Stimulated activated CD8-positive, alpha-beta memory T cell treated with anti-CD3 and anti-CD28 coated beads, Interleukin-15, amount 100 ng/mL, for 24 hours (primary cell): Measurements from ENCODE around the gene SCPEP1.
"Not testable (repeated sequence)": the region's sequence is repeated elsewhere in the genome, so short reads cannot be mapped to it uniquely, and the experiment has no call there.

Source experiments
- DNase-seq: peaks from one replicate; pipeline ENCODE4 v3.0.0-alpha.2; 2020; ENCODE audit warnings: low read depth

The SCPEP1 gene

GRCh38 chr17:56965681-56966080, 12.2 kb upstream of the SCPEP1 start:
- DNase-seq: not testable (repeated sequence)

DNA sequence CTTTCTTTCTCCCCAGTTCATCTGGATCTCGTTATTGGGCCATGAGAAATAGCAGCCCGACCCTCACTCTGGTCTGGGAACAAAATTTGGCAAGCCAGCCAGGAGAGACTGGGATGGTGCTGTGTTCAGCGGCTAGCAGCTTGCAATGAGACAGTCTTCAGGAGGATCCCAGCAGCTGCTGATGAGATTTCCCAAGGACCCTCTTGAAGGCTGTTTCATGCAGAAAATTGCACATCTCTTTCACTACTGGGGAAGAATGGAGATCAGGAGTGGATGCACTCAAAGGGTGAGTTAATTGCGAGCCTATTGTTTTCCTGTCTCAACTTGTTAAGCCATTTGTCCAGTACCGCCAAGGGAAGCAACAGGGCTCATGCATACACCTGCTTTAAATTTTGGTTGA, 11.6 kb upstream of the SCPEP1 start:
- DNase-seq: no peak

- no peak for DNase-seq
Measured at GRCh38 chr17:56970974-56971373, 7.0 kb upstream of the SCPEP1 start.

DNA sequence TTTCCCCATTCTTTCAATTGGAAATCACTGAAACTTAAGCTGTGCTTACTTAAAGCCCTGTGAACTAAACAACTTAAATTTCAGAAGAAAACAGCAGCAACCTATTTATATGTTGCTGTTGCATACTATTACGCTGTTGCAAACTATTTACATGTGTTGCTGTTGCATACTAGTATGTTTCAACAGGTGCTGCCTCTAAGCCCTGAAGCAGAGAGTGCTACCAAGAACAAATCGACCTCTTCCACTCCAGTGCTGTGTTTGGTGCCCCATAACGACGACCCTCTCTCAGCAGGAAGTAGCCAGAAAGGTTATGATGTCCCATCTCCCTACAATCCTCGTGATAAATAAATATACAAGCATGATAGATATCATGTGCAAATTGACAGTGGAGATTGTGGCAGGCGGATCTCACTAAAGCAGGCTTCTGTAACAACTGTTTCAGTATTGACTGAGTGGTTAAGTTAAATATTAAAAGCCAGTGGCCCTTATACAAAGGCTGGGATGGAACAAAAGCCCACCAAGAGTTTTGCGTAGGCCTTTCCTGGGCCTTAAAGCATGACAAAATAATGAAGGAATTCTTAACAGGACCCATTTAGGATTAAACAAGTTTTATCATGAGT, 5.7 kb upstream of the SCPEP1 start:
- no peak for DNase-seq

GRCh38 chr17:56973520-56973919, 4.4 kb upstream of the SCPEP1 start:
- DNase-seq: no peak

DNA sequence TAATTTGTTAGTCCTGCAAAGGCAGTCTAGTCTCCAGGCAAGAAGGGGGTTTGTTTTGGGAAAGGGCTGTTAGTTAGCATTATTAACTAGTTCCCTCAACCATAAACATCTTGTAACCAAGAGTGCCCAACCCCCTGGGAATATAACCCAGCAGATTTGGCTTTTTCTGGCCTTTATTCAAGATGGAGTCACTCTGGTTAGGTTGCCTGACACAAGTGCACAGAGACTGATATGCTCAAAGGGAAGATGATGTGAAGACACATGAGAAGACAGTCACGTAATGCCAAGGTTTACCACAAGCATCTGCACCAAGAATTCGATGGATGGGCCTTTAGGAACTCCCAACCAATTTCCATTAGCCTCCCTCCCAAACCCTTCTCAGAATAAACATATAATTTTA, 3.9 kb upstream of the SCPEP1 start:
- DNase-seq: no peak

DNA sequence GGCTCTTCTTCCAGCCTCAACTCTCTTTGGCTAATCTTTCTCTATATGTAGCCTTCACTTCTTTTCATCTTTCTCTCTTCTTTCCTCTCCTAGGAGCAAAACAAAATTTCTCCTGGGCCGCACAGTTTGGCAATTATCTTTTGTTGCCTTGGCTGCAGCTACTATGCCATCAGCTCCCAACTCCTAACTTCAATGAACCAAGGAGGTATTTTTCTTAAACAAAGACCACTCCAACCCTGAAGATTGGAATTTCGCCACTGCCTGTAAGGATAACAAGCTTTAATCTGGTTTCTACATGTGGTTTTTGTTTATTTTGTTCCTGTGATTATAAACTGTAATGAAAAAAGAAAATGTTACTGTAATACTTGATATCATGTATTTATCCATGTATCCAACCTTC, 2.3 kb upstream of the SCPEP1 start:
- no peak for DNase-seq

DNA sequence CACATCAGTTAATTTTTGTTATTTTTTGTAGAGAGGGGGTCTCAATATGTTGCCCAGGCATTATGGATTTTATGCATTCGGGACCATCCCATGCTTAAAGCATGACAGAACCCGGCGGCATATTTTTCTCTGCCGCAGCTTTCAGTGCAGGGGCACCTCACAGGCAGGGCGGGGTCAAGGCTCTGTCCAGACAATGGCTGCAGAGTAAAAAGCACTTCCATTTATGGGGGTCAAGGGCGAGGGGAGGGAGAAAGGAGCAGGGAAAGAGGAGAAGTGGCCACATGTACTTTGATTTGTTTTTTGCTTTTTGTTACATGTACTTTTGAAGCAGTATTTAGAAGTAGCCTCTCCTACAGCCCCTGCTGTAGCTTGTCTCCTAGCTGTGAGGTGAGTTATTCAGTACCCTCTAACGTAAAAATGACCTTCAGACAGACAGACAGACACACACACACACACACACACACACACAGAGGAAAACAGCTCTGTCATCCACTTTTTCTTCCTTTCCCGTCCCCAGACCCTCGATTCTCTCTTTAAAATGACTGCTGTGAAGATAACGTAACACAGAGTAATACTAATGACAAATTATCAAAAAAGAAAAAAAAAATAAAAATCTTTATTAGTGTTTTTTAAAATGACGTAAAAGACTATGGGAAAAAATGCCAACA, 856 bp upstream of the SCPEP1 start:
- DNase-seq: no peak

- DNase-seq: no peak
Measured at GRCh38 chr17:56978441-56979090, 635 bp downstream of the SCPEP1 start.

- no peak for DNase-seq
Measured at GRCh38 chr17:56979091-56979480, 1.2 kb downstream of the SCPEP1 start.

GRCh38 chr17:56980526-56980925, 2.6 kb downstream of the SCPEP1 start:
- not testable (repeated sequence) for DNase-seq

GRCh38 chr17:56982312-56982711, 4.4 kb downstream of the SCPEP1 start:
- no peak for DNase-seq

- DNase-seq: no peak
Measured at GRCh38 chr17:56983366-56983765, 5.4 kb downstream of the SCPEP1 start.

DNA sequence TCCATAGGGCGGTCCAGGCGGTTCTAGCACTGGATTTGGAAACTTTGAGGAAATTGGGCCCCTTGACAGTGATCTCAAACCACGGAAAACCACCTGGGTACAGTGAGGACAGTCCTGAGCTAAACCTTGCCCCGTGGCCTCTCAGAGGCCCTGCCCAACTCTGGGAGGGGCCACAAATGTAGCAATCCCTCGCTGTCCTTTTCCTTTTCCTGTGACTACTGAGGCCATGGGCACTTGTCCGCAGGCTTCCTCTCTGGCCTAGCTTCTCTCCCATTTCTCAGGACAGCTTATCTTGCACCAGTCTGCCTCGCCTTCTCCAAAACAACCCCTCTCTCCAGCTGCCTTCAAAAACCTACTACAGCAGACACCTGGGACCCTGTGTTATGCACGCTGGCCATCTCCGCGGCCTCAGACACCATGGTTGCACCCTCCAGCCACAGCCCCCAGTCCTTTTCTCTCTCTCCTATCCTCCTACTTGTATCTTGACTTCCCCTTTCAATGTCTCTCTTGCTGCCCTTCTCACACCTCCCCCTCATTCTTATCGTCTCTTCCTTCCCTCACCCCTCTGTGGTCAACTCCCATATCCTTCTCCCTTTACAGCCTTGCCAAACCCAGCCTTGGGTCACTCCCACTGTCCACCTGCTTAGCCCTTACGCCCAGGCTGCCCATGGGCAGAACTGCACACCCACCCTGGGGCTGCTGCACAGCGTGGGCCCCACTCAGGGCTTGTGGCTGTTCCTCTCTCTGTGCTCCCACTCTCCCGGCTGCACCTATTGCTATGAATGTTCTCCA, 7.6 kb downstream of the SCPEP1 start:
- no peak for DNase-seq

DNA sequence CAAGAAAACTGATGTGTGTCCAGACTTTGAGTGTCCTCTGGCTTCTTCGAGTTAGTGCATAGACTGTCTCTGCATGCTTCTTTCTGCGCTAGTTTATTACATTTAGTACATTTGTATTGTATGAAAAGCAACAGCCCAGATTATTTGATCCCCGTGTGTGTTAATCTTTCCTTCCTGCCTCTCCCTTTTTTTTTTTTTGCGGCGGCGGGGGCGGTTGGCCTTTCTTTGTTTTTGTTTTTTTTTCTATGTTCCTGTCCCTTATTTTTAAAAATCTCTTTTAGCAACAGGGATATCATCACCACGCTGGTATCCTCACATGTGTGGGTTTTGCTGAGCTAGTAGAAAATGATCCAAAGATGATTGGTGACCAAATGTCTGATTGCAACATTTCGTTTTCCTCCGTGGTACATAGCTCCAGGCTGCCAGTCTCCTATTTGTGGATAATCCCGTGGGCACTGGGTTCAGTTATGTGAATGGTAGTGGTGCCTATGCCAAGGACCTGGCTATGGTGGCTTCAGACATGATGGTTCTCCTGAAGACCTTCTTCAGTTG, 9.4 kb downstream of the SCPEP1 start:
- no peak for DNase-seq

DNA sequence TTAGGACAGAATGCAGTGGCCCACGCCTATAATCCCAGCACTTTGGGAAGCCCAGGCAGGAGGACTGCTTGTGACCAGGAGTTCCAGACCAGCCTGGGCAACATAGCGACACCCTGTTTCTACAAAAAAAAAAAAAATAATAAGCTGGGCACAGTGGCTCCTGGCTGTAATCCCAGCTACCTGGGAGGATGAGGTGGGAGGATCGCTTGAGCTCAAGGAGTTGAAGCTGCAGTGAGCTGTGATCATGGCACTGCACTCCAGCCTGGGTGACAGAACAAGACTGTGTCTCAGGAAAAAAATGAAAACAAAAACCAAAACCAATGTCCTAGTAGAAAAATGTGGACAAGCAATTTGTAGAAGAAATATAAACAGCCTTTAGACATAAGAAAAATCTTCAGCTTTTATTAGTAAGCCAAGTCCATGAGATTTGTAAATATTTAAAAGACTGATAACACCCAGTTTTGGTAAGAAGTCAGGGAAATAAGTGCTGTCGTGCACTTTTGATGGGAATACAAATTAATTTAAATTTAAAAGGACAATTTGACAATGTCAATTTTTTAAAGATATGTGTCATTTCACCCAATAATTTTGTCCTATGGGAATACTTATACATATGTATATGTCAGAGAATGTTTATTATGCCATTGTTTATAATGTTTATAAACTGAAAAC, 11.1 kb downstream of the SCPEP1 start:
- no peak for DNase-seq

DNA sequence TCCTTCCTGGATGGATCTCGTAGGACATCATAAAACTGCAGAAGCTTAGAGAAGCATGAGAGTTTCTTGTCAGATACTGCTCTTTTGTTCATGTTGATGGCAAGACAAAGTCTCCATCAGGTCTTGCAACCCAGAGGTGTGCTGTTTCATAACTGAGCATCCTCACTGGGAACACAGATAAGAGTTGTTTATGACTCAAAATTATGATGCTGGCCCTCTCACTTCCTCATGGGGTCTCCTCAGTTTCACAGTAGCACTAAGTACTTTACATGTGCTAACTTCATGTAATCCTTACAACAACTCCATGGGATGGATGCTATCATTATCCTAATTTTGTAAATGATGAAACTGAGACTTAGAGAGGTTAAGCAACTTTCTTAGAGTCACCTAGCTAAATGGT, 14.4 kb downstream of the SCPEP1 start:
- no peak for DNase-seq

- no peak for DNase-seq
Measured at GRCh38 chr17:56994009-56994792, 16.3 kb downstream of the SCPEP1 start.

GRCh38 chr17:56995766-56996165, 17.8 kb downstream of the SCPEP1 start:
- no peak for DNase-seq

- no peak for DNase-seq
Measured at GRCh38 chr17:56997313-56997712, 19.4 kb downstream of the SCPEP1 start.

DNA sequence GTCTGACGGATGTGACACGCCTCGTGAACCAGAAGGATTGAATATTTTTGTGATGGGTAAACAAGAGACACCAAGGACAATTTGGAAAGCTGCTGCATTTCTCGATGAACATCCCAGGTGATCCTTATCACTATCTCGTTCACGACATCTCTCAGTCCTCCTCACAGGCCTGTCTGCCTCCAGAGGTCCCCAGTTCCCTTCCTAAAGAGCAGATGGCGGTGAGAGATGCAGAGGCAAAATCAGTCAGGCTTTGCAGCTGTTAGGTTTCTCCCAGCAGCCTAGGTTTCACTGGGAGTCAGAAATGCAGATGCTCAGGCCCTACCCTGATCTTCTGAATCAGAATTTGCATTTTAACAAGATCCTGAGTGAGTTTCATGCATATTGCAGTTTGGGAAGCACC, 23.6 kb downstream of the SCPEP1 start:
- DNase-seq: no peak
